Colon (tissue), 2 donors: ENCODE results near the gene TOR1AIP2.
"Not testable (repeated sequence)": the region's sequence is repeated elsewhere in the genome, so short reads cannot be mapped to it uniquely, and the experiment has no call there.

Experiments used
- FAIRE-seq: peaks from 2 replicates; lab custom pipeline; 2012; peaks lifted over from hg19 to GRCh38; lab: Jason Lieb, UNC
- donor health status: control.
- donor health status: control.

The TOR1AIP2 gene

DNA sequence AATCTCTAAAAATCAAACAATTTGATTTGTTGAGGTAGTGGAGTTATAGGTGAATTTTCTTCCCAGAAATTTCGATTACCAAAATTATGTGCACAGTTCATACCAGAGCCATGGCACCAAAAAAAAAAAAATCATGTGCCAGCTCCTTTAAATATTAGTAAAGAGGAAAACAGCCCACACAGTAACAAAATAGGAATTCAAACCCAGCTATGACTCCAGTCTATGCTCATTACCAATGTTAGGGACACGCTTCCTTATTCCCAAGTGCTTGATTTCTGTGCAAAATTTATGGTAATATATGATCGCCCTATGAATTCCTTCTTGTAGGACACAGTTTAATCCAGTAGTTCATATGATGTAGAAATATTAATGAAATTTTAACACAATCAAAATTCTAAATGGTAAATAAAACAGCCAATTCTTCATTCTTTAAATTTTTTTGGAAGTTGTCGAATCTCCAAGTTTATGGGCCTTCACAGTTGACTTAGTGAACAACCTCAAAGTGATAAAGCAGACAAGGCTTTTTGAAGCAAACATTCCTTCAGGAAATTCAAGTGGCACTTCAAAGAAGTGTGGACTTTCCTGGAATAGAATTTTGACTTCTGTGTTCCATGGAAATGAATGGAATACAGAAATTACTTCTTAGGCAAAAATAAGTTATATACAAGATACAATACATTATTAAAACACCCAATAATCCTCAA is 1.9 kb downstream of the TOR1AIP2 start:
- no peak for FAIRE-seq

DNA sequence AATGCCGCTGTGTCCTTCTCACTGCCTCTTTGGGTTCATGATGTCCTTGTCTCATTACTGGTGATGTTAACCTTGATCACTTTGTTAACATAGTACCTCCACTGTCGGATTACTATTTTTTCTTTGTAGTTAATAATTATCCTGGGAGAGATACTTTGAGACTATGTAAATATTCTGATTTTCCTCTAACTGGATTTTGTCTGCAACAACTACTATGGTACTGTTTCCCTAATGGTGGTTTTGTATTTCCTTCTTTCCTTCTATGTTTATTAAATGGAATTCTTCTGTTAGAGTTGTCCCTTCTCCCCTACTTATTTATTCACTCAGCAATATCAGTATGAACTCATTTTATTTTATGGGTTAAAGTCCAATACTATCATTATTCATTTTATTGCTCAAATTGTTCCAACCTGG is 4.2 kb downstream of the TOR1AIP2 start:
- FAIRE-seq = no peak

DNA sequence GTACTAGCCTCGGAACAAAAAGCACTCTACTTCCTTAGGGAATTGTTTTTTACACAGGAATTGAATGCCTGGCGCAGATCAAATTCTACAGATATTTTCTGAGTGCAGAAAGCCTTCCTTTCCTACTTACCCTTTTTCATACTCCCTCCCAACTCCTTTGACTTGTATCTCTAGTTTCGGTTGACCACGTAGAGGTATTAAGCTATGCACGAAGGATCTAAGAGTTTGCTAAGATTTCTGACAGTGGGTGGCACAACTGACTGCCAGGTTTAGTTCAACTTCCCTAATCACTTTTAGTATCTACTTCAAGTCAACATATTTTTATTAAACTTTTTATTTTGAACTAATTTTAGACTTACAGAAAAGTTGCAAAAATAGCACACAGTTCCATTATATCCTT is 5.0 kb downstream of the TOR1AIP2 start:
- FAIRE-seq = no peak

DNA sequence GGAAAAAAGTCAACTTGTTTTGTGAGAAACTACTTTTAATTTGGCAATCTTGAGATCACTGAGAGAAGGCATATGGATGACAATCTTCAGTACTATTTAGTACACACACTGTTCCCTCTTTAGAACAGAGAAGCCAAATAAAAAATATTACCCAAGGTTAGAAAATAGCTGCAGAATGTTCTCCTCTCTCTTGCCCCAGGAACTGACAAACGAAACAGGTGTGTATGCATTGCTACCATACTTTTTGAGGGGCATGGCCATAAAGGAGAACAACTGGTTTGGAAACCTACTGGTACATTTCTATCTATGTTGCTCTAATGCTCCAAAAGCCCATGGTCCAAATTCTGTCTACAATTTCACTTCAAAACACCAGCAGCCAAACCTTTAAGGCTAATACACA is 5.7 kb downstream of the TOR1AIP2 start:
- no peak for FAIRE-seq

DNA sequence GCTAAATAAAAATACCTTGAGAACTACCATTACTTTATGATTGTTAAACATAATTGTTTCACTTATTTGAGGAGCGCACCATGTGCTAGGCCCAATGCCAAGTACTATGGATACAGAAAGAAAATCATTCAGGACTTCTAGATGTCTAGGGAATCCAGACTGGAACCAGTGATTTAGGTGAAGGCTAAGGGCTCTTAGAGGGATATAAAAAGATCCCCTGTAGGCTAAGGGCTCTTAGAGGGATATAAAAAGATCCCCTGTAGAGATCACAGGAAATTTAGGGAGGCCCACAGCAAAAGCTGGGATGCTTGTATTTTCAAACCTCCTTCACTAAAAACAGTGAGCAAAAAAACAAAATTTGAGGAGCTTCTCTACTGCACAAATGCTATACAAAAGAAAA is 6.7 kb downstream of the TOR1AIP2 start:
- no peak for FAIRE-seq

DNA sequence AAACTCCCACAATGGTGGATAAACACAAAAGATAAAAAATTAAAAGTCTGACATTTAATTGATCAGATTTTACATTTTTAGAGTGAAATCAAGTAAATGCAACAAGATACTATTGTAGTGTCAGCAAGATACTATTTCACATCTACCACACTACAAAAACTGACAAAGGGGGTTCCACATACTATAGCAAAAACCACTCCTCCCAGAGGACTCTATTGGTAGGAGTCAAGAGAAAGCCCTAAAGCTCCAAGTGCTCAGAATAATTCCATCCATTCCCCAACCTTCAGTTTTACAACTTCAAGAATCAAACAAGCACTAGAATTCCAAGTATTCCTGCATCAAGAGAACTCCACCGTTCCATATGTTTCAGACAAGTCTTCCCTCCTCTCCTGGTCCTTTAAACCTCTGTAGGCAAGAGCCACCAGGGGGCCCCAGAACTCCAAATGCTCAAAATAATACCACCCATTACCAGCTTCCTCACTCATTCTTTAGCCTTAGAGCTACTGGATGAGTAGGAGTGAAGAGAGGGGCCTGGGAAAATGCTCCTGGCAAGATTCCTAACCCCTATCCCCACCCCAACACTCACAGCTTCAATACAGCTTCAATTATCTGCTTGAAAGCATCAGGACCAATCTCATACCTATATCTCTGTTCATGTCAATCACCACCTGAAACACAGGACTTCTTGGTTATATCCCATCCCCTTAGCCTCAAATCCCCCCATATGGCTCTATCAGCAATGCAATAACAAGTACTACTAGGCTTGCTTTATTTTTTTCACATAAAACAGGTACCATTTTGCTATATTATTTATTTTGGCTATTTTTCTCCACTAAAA is 9.9 kb downstream of the TOR1AIP2 start:
- no peak for FAIRE-seq

DNA sequence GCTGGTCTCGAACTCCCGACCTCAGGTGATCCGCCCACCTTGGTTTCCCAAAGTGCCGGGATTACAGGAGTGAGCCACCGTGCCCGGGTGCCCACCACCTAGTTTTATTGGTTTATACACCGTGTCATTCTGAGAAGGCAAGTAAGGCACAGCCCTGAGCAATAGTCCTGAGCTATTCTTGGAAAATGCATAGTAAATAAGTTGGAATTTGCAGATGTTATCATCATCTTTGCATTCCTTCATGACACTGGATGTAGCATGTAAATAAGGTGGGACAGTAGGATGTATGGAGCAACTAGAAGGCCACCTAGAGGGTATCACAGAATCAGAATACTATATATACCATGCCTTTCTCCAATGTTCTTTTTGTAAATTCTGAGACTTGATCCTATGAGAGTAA is 11.0 kb downstream of the TOR1AIP2 start:
- FAIRE-seq = no peak

DNA sequence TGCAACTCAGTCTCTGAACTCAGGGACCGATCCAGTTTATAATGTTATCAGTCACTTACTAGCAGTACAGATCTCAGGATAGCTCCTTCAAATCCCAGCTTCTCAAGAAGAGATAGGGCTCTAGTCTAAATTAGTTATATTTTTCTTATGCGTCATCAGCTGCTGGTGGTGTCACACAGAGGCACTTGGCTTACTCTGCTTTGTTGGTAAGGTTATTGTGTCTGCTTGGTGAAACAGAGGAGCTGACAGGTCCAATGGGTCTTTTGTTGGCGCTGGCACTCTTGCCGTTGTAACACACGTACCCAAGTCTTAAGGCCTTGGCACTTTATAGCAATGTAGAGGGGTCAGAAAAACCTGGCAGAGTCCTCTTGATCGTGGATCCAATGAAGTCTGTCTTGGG is 12.2 kb downstream of the TOR1AIP2 start:
- no peak for FAIRE-seq

DNA sequence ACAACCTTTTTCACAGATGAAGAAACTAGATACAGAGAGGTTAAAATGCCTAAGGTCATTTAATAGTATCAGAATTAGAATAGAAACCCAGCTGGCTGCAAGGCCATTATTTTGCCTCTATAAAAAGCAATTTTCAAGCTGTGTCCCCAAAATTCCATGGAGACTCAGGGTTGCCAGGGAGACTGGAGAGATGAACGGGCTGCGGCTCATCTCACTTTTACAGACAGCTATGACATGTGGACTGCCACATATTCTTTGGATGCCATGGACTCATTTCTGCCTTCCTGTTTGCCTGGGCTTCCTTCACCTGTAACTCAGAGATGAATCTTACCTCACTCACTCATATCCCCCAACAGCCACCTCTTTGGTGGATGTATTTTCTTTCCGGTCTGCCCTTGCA is 17.0 kb downstream of the TOR1AIP2 start:
- FAIRE-seq = no peak

DNA sequence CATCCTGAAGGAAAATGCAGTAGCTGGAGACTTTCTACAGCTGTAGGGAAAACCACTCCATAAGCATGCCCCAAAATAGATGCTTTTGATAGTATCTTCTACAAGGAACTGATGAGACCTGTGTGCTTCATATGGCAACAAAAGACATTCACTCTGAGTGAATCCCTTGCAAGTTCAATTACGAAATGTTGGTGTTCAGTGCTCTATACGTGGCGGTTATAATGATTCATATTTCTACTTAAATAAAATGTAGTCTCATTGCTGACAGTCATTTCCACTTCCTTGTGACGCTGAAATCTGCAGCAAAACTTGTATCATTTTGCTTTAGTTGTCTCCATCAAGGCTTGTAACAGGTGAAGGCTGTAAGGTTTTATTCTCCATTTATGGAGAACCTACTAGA is 20.6 kb downstream of the TOR1AIP2 start:
- FAIRE-seq = no peak

DNA sequence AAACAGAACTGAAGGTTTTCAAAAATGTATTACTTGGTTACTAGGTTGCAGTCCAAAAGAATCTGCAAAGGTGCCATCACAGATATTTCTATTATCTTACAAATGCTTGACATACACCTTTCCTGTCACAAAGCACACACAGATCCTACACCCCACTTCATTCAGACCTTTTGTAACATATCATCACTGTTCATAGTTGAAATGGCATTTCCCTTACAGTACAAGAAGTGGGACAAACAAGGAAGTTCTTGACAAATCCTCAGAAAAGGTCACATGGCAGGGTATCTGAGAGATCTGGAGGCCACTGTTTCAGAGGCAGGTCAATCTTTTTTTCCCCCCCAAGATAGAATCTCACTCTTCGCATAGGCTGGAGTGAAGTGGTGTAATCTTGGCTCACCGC is 21.3 kb downstream of the TOR1AIP2 start:
- FAIRE-seq = no peak

DNA sequence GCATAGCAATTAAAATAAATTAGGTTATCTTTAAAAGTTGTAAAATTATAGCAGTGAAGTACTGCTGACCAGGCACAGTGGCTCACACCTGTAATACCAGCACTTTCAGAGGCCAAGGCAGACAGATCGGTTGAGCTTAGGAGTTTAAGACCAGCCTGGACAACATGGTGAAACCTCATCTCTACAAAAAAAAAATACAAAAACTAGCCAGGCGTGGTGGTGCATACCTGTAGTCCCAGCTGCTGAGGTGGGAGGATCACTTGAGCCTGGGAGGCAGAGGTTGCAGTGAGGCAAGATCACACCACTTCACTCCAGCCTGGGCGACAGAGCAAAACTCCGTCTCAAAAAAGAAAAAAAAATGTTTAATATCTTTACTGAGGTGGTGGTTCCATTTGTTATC is 21.8 kb downstream of the TOR1AIP2 start:
- FAIRE-seq = not testable (repeated sequence)

DNA sequence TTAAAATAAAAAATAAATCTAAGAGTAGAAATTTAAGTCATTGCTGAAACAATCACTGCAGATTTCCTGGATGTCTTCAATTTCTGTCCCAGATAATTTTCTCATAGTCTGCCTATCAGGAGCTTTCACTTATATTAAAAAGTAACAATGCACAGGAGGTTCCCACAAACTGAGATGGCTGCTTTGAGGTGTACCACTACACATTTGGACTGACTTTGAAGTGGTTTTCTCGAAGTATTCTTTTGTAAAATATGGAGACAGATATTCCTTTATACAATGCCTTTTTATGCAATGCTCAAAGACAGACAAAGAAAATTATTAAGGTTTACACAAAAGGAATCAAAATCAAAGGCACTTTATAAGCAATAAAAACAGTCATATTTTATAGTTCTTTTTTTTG is 24.5 kb downstream of the TOR1AIP2 start:
- FAIRE-seq = no peak

DNA sequence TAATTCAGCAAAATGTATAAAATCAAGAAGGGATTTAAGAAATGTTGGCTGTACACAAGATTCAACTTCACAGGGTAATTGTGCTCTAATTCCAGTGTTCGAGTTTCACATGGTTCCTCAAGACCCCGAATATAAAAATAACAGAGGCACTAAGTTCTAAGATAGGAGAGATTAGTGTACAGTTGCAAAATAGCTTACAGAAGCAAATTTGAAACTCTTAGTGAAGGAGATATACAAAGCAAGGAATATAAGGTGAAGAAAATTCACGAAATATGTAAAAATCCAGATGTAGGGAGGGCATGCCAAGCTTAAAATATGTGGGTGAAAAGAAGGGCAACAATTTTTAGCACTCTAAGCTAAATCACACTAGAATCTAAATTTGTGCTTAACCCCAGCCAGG is 29.4 kb downstream of the TOR1AIP2 start:
- no peak for FAIRE-seq

DNA sequence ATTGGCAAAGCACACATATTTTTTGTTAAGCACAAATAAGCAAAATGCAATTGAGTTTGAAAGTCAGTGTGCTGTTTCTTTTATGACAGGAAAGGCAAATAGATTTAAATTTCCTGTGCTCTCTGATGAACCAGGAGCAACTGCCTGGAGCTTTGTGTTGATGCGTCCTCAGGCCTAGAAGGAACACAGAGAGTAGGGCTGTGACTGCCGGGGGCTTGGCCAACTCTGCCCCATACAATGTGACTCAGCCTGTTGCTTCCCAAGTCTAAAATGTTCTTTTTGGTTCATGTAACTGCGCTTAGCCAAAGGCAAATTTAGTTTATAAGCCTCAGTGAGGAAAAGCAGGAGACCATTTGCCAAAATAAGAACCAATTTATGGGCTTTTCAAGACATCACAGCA is 37.5 kb downstream of the TOR1AIP2 start:
- FAIRE-seq = no peak

DNA sequence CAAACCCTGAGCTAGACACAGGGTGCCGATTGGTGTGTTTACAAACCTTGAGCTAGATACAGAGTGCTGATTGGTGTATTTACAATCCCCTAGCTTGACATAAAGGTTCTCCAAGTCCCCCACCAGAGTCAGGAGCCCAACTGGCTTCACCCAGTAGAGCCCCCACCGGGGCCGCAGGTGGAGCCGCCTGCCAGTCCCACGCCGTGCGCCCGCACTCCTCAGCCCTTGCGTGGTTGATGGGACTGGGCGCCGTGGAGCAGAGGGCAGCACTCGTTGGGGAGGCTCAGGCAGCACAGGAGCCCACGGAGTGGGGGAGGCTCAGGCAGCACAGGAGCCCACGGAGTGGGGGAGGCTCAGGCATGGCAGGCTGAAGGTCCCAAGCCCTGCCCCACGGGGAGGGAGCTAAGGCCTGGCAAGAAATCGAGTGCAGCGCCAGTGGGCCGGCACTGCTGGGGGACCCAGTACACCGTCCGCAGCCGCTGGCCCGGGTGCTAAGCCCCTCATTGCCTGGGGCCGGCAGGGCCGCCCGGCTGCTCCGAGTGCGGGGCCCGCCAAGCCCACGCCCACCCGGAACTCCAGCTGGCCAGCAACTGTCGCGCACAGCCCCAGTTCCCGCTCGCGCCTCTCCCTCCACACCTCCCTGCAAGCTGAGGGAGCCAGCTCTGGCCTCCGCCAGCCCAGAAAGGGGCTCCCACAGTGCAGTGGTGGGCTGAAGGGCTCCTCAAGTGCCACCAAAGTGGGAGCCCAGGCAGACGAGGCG is 40.7 kb downstream of the TOR1AIP2 start:
- not testable (repeated sequence) for FAIRE-seq

DNA sequence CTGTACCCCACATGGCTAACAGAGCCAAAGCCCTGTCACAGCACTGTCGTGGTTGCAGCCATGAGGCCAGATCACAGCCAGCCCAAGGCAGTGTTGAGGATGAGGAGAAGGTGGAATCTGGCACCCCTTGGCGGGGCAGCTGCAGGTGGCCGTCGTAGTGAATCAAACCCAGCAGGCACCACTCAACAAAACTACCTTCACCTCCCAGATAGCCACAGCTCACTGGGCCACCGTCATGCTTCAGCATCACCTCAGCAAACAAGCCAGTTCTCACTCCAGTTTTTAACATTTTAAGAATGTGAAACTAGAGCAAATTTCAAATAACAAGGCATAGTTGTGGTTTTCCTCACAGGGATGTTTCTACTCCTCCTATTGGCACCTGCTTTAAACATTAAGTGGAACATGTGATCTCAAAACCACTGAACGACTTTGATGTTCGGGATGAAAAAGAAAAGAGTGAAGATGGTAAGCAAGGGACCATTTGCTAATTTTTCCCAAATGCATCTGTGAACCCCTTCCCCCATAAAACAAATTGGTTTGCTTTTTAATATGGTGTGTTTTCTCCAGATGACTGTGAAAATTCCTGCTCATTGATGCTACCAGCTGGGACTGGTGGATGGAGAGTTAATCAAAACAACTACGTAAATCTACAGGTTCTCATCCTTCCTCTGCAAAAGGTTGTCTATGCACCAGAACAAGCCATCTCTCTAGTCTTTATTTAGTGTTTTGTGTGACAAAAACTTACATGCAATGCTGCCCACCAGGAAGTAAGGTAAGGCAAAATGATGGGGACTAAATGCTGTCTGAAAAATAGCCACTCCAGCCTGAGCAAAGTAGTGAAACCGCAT is 45.5 kb downstream of the TOR1AIP2 start:
- no peak for FAIRE-seq

DNA sequence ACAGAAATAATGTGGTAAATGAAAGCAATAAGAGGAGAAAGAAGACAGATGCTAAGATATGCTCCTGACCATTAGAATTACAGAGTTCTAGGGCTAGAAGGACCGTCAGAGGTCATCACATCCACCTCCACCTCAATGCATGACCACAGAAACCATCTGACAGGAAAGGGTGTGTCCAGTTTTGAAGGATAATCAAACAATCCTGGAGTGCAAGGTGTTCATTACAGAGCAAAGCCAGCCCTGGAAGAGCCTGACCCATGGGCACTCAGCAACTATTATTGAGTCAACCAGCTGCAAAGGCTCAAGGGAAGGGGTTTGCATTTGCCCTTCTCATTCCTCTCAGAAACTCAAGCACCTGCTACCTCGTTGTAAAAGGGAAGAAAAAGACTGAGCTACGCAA is 46.4 kb downstream of the TOR1AIP2 start:
- FAIRE-seq = no peak

DNA sequence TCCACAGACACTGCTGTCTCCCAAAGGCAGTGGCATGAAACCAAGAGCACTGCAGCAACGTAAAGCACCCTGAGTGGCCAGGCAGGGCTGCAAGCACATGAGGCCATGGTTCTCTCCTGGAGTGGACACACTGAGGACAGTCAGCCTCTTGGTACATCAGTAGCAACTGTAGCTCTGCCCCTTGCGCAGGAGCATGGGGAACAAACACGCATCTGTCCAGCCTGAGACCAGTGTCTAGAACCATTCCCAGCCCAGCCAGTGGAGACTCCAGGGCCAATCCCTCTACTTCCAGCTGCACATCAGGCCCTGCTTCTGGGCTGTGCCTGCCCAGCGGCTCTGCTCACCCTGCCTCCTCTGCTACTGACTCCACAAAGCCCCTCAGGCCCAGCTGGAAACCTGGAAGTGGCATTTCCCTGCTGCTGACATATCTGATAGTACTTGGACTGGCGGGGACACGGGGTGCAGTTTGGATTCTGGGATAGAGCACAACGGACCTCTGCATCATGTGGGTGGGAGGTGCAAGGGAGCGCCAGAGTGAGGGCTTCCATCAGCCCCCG is 49.0 kb downstream of the TOR1AIP2 start:
- no peak for FAIRE-seq

DNA sequence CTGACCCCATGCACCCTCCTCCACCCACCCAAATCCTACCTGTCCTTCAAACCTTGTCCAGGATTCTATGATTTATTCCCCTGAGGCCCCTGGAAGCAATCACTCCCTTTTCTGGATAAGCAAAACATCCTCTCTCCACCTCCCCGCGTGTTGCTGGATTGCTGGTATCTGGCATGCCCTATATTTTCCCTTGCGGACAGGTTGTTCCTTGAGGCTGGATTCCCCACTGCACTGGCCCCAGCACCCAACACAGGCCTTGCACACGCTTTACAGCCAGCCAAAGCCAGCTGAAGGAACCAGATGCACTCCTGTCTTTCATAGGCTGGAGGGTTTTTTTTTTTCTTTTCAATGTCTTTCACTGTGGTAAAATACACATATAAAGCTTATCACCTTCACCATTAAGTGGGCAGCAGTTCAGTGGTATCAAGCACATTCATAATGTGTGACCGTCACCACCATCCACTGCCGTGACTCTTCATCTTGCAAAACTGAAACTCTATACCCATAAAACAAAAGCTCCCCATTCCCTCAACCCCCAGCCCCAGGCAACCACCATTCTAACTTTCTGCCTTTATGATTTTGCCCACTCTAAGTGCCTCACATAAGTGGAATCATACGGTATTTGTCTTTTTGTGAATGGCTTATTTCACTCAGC is 50.9 kb downstream of the TOR1AIP2 start:
- FAIRE-seq = no peak

DNA sequence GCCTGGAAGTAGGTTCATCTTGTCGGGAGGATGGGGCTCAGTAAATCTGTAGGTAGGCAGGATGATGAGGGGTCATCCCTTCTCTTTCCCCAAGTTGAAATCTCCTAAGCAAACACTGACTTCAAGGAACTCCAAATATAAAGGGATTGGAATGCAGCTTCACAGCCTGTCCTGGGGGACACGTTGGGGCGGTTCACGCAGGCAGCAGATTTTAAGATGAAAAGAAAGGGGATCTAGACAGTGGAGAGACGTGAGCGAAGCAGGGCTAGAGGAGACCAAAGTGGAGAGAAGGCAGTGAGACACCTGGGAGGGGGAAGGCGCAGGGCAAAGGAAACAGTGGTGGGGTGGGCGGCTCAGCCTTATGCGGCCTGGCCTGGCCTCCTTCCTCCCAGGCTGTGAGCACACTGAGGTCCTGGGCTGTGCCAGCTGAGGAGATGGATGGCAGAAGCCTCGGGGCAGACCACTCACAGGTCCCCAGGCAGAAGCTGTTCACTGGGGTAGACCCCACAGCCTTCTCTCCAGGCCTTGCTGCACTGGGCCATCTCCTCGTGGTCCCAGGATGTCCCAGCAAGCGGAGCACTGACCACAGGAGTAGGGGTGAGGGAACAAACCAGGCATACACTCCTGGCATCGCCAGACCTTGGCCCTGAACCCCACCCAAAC is 51.7 kb downstream of the TOR1AIP2 start:
- FAIRE-seq = no peak
